HL-60/S4 (cell line): Measurements from ENCODE around the gene PET100.

Experiments
- in situ Hi-C: fragments of 300-500 bp; cut with MboI; formaldehyde crosslinking; loops from 2 replicates; pipeline ENCODE4 v1.14.3; 2022; ENCODE audit warnings: low sequenced_read_pairs

Gene PET100

GRCh38 chr19:7629347-7630054 lies at the start of gene PET100, which contains the start of gene XAB2:
TSS of gene PET100 (plus strand) at chr19:7629793. CDS start at chr19:7629834, 41 bp downstream.
TSS of gene XAB2 (minus strand) at chr19:7629545. CDS start at chr19:7629527, 18 bp downstream.
- in situ Hi-C loops: no loop called here

GRCh38 chr19:7582446-7582845 lies 47.1 kb upstream of the PET100 start:
- in situ Hi-C loops: no loop called here

GRCh38 chr19:7589822-7590221 lies 39.8 kb upstream of the PET100 start:
- in situ Hi-C loops: no loop called here

GRCh38 chr19:7590256-7590655 lies 39.3 kb upstream of the PET100 start:
- in situ Hi-C loops: no loop called here

- in situ Hi-C loops: no loop called here
These were observed 34.0 kb upstream of the PET100 start, which contains the start of gene CAMSAP3 for GRCh38 chr19:7595466-7596133. TSS of gene CAMSAP3 (plus strand) at chr19:7595863. CDS start at chr19:7596003, 140 bp downstream.

- in situ Hi-C loops: no loop called here
These were observed 33.2 kb upstream of the PET100 start for GRCh38 chr19:7596211-7596937.

GRCh38 chr19:7597689-7598088 lies 31.9 kb upstream of the PET100 start:
- in situ Hi-C loops: no loop called here

- in situ Hi-C loops: no loop called here
These were observed 31.4 kb upstream of the PET100 start for GRCh38 chr19:7598180-7598579.

GRCh38 chr19:7600721-7601120 lies 28.9 kb upstream of the PET100 start:
- in situ Hi-C loops: no loop called here

- in situ Hi-C loops: no loop called here
These were observed 27.2 kb upstream of the PET100 start for GRCh38 chr19:7602240-7602934.

- in situ Hi-C loops: no loop called here
These were observed 26.6 kb upstream of the PET100 start for GRCh38 chr19:7602935-7603497.

GRCh38 chr19:7603919-7604318 lies 25.7 kb upstream of the PET100 start:
- in situ Hi-C loops: no loop called here

- in situ Hi-C loops: no loop called here
These were observed 23.9 kb upstream of the PET100 start for GRCh38 chr19:7605490-7606222.

- in situ Hi-C loops: no loop called here
These were observed 23.3 kb upstream of the PET100 start for GRCh38 chr19:7606289-7606688.

- in situ Hi-C loops: no loop called here
These were observed 22.2 kb upstream of the PET100 start for GRCh38 chr19:7607212-7607873.

GRCh38 chr19:7607874-7608560 lies 21.6 kb upstream of the PET100 start:
- in situ Hi-C loops: no loop called here

- in situ Hi-C loops: no loop called here
These were observed 18.9 kb upstream of the PET100 start for GRCh38 chr19:7610491-7611240.
